K562 (cell line): Measurements from ENCODE around the gene TYW5. TPM values are rescaled to one million over a fixed set of nuclear protein-coding genes. Genes with fewer than 3 reads are reported as not detected.
A peak's percentile ranks its signal among the peaks of the same experiment; 100 is the strongest.

ENCODE experiments used
- ATAC-seq: fragments of 200-7000 bp; cut with Tn5 transposase; 3 replicates; pipeline ENCODE4 v1.9.1; 2020; ENCODE audit warnings: moderate library complexity
- Bru-seq: library from RNA; stranded (reverse); fragments of 400-500 nt; gene quantifications from one replicate; lab custom pipeline; 2021; lab: Mats Ljungman, UMichigan
- BruChase-seq, 2 experiments: library from RNA; stranded (reverse); fragments of 400-500 nt; gene quantifications; one replicate each; lab custom pipeline; 2021; lab: Mats Ljungman, UMichigan
- BruUV-seq: library from RNA; stranded (reverse); fragments of 400-500 nt; replicated peaks from 2 replicates; lab custom pipeline; 2021; lab: Mats Ljungman, UMichigan
- CTCF ChIA-PET: fragments of 300-600 bp; formaldehyde crosslinking; extraction: SDS; loops from one replicate; lab custom pipeline; 2021; ENCODE audit warnings: low intra/inter-chr PET ratio; lab: Yijun Ruan, JAX
- POLR2A ChIA-PET: fragments of 300-600, 350-650 bp; sonication (Branson Sonifier 250); formaldehyde crosslinking; extraction: SDS; loops from one replicate; lab custom pipeline; 2021; ENCODE audit warnings: antibody characterized with exemption, inconsistent platforms; lab: Yijun Ruan, JAX
- DNase-seq, 4 experiments: peaks; one replicate each; pipeline versions ENCODE4 v3.0.0 to v3.0.0-alpha.2; 2011 to 2018; ENCODE audit warnings: low spot score in 3 of 4, mixed read lengths in 3 of 4; ENCODE audit errors: extremely low read depth in 1 of 4
- FAIRE-seq: peaks from 2 replicates; lab custom pipeline; 2011; peaks lifted over from hg19 to GRCh38; lab: Jason Lieb, UNC
- H2AFZ ChIP-seq: 2 replicates; pipeline ENCODE4 v1.6.0; 2011; ENCODE audit warnings: low read depth, low read length, control low read depth, inconsistent platforms
- H3K27ac ChIP-seq: fragments of 200-600 bp; 3 replicates; pipeline ENCODE4 v1.8.0; 2011; ENCODE audit warnings: low read depth, mild to moderate bottlenecking, control low read depth, inconsistent platforms, low read length, moderate library complexity, mixed read lengths; ENCODE audit errors: extremely low read depth
- H3K27me3 ChIP-seq, 2 experiments: fragments of 300-600 bp in 1 of 2; 2 replicates in 1 of 2; 3 replicates in 1 of 2; pipeline versions ENCODE4 v1.6.0 to v1.8.0; 2011; ENCODE audit warnings: inconsistent platforms in 2 of 2, low read length in 2 of 2, mild to moderate bottlenecking in 1 of 2, mixed read lengths in 1 of 2, moderate library complexity in 1 of 2; ENCODE audit not compliant: control insufficient read depth in 2 of 2, insufficient read depth in 2 of 2
- H3K36me3 ChIP-seq: fragments of 300-600 bp; 3 replicates; pipeline ENCODE4 v1.8.0; 2011; ENCODE audit warnings: mild to moderate bottlenecking, low read length, inconsistent platforms; ENCODE audit not compliant: control insufficient read depth, insufficient read depth
- H3K4me1 ChIP-seq, 2 experiments: fragments of 200-600 bp in 1 of 2; replicated peaks in 1 of 2; 2 replicates in 1 of 2; 3 replicates in 1 of 2; pipeline versions ENCODE4 v1.5.1 to v1.8.0; 2011; ENCODE audit warnings: inconsistent platforms in 2 of 2, low read length in 2 of 2, mild to moderate bottlenecking in 1 of 2, mixed read lengths in 1 of 2, moderate library complexity in 1 of 2; ENCODE audit not compliant: control insufficient read depth in 2 of 2, insufficient read depth in 2 of 2
- H3K4me2 ChIP-seq: 2 replicates; pipeline ENCODE4 v1.6.1; 2011; ENCODE audit warnings: low read length, control low read depth, inconsistent platforms, mixed read lengths; ENCODE audit not compliant: insufficient read depth
- H3K4me3 ChIP-seq: fragments of 200-600 bp; sonication (generic), shearing (Covaris generic); 2 replicates; pipeline ENCODE4 v1.5.1; 2016; ENCODE audit warnings: control low read depth, inconsistent platforms
- H3K79me2 ChIP-seq: fragments of 200-600 bp; 3 replicates; pipeline ENCODE4 v1.8.0; 2011; ENCODE audit warnings: low read length, inconsistent platforms; ENCODE audit not compliant: control insufficient read depth, insufficient read depth
- H3K9ac ChIP-seq, 2 experiments: 2 replicates each; pipeline versions ENCODE4 v1.6.0 to v1.6.1; 2011; ENCODE audit warnings: low read depth in 2 of 2, low read length in 2 of 2, control low read depth in 1 of 2, inconsistent platforms in 1 of 2, mild to moderate bottlenecking in 1 of 2, mixed read lengths in 1 of 2; ENCODE audit not compliant: insufficient read depth in 1 of 2
- H3K9me1 ChIP-seq: one replicate; pipeline ENCODE4 v1.6.0; 2011; ENCODE audit warnings: inconsistent platforms, mild to moderate bottlenecking, low read length, moderate library complexity; ENCODE audit not compliant: control insufficient read depth, insufficient read depth
- H3K9me3 ChIP-seq: replicated peaks from 2 replicates; pipeline ENCODE4 v1.5.1; 2011; ENCODE audit warnings: low read depth, low read length, inconsistent platforms; ENCODE audit not compliant: control insufficient read depth, insufficient read depth
- H4K20me1 ChIP-seq: replicated peaks from 2 replicates; pipeline ENCODE4 v1.6.1; 2011; ENCODE audit warnings: low read length, inconsistent platforms, mixed read lengths; ENCODE audit not compliant: control insufficient read depth, insufficient read depth
- CREB5 ChIP-seq: fragments of 250-450 bp; sonication (Bioruptor Pico); IDR thresholded peaks from 2 replicates; pipeline ENCODE4 v1.5.0; 2020; ENCODE audit warnings: mild to moderate bottlenecking
- E2F6 ChIP-seq, 2 experiments: IDR thresholded peaks; 2 replicates each; pipeline ENCODE4 v1.6.1; 2011; ENCODE audit warnings: borderline replicate concordance in 1 of 2, control low read depth in 1 of 2, low read depth in 1 of 2, low read length in 1 of 2, mild to moderate bottlenecking in 1 of 2, mixed read lengths in 1 of 2, moderate library complexity in 1 of 2; ENCODE audit not compliant: insufficient read depth in 1 of 2, insufficient read length in 1 of 2, poor library complexity in 1 of 2, severe bottlenecking in 1 of 2; ENCODE audit errors: extremely low read depth in 1 of 2
- E2F8 ChIP-seq: fragments of 450-650 bp; IDR thresholded peaks from 2 replicates; pipeline ENCODE4 v1.7.1; 2018; ENCODE audit warnings: mild to moderate bottlenecking, low read depth; ENCODE audit not compliant: partially characterized antibody
- NFRKB ChIP-seq: fragments of 450-650 bp; IDR thresholded peaks from 2 replicates; pipeline ENCODE4 v1.6.1; 2016; ENCODE audit warnings: low read depth
- POLR2A ChIP-seq: fragments of 450-650 bp; conservative IDR thresholded peaks from 2 replicates; pipeline ENCODE4 v1.6.1; 2016
- SNRNP70 ChIP-seq: fragments of 200-400 bp; formaldehyde crosslinking; optimal IDR thresholded peaks from 2 replicates; pipeline ENCODE3; 2017; ENCODE audit warnings: low read depth, low read length
- ZBTB43 ChIP-seq: sonication (generic); formaldehyde crosslinking; IDR thresholded peaks from 2 replicates; pipeline ENCODE4 v1.8.0; 2023; ENCODE audit warnings: mild to moderate bottlenecking, missing genetic modification reagents
- WGBS: fragments of 100-300 bp; shearing (Covaris generic); methylation state at CpG from one replicate; pipeline ENCODE4 v1.1.6; 2016; ENCODE audit warnings: low coverage, mixed read lengths; ENCODE audit not compliant: insufficient coverage; ENCODE audit errors: missing lambda C conversion rate; 5-methylcytosine and 5-hydroxymethylcytosine counted together
- in situ Hi-C: fragments of 300-500 bp; cut with MboI; formaldehyde crosslinking; loops from 4 replicates; pipeline ENCODE4 v1.15.0; 2018; ENCODE audit warnings: inconsistent platforms, mixed read lengths
- intact Hi-C: fragments of 100-400 bp; cut with micrococcal nuclease; formaldehyde crosslinking; loops from 2 replicates; pipeline ENCODE4 v1.14.2; 2022
- long read RNA-seq, 3 experiments: library from polyadenylated mRNA in 2 of 3; library from RNA in 1 of 3; unstranded in 2 of 3; stranded (forward) in 1 of 3; transcript quantifications; one replicate each; pipeline ENCODE4 v2.0.0, GENCODE V29; 2019 to 2022
- polyA minus RNA-seq, 3 experiments: library from RNA; depleted of rRNA, polyadenylated mRNA; stranded (reverse); fragments of >200 nt; gene quantifications; 2 replicates each; pipeline ENCODE4 v1.2.3, GENCODE V29; 2011
- polyA plus RNA-seq, 8 experiments: library from polyadenylated mRNA; depleted of rRNA in 4 of 8; stranded (reverse) in 5 of 8; unstranded in 3 of 8; fragments of >200 nt; fragmentation: Nextera tagmentation in 2 of 8; fragmentation: Illumina TruSeq in 1 of 8; extraction: Ambion mirVana in 2 of 8; extraction: Trizol in 1 of 8; gene quantifications; 2 replicates each; pipeline versions ENCODE4 v1.2.1 to v1.2.3, GENCODE V29; 2011 to 2014; ENCODE audit warnings: inconsistent platforms in 1 of 8, missing spikeins in 1 of 8
- total RNA-seq, 7 experiments: library from RNA; depleted of rRNA in 6 of 7; stranded (reverse); fragments of >200 nt in 6 of 7; fragmentation: Illumina TruSeq in 2 of 7; extraction: Trizol in 2 of 7; gene quantifications; 2 replicates each; pipeline versions ENCODE4 v1.2.1 to v1.2.3, GENCODE V29; 2011 to 2021; ENCODE audit warnings: low replicate concordance in 1 of 7

The TYW5 gene
- total RNA-seq (2011; cell fraction: chromatin; rRNA removed; ENCODE audit: low replicate concordance), result 7.7 and 28.3 TPM in 2 replicates
- 3.0 and 5.4 TPM in 2 replicates for total RNA-seq (2011; cell fraction: nucleolus; rRNA removed)
- 13.4 and 24.3 TPM in 2 replicates for total RNA-seq (2011; cell fraction: nucleoplasm; rRNA removed)
- total RNA-seq (2014; rRNA removed) (4.7 TPM in 2 replicates), total RNA-seq (2014; rRNA removed; fragmentation: Illumina TruSeq; extraction: Trizol) (7.1 TPM in 2 replicates), total RNA-seq (2015; rRNA removed; fragmentation: Illumina TruSeq; extraction: Trizol) (7.2 and 7.7 TPM in 2 replicates), total RNA-seq (2021) (3.5 and 3.6 TPM in 2 replicates), polyA plus RNA-seq (2011; rRNA removed) (4.6 and 5.6 TPM in 2 replicates), polyA plus RNA-seq (2014; fragmentation: Illumina TruSeq; extraction: Trizol) (3.7 and 4.3 TPM in 2 replicates), polyA plus RNA-seq (2014; fragmentation: Nextera tagmentation; extraction: Ambion mirVana) (1 to 10 TPM; 4.1 to 4.3 TPM), polyA plus RNA-seq (2014; rRNA removed) (4.3 and 4.6 TPM in 2 replicates), polyA minus RNA-seq (2011; rRNA and poly(A)+ RNA removed) (7.0 and 8.8 TPM in 2 replicates), Bru-seq, nascent RNA (percentile 80 among the genes with signal in this experiment), BruChase-seq, experiment 1, labeled RNA remaining after a 2-hour chase (percentile 81 among the genes with signal in this experiment), BruChase-seq, experiment 2, labeled RNA remaining after a 6-hour chase (percentile 79 among the genes with signal in this experiment)
- polyA plus RNA-seq (2011; cell fraction: cytosol; rRNA removed), result 1.00 and 1.9 TPM in 2 replicates
- 6.5 and 6.8 TPM in 2 replicates for polyA plus RNA-seq (2011; cell fraction: nucleus; rRNA removed)
- polyA plus RNA-seq (2012), result 2.6 and 3.2 TPM in 2 replicates
- polyA minus RNA-seq (2011; cell fraction: cytosol; rRNA and poly(A)+ RNA removed), result 1.6 and 2.2 TPM in 2 replicates
- 7.1 and 10.7 TPM in 2 replicates for polyA minus RNA-seq (2011; cell fraction: nucleus; rRNA and poly(A)+ RNA removed)
- long read RNA-seq, experiment 1, full-length matches to known transcripts, result 8 of 18 reads
- long read RNA-seq, experiment 1, partial matches to known transcripts, result 1 of 18 reads
- long read RNA-seq, experiment 1, other reads (novel, unspliced or antisense), result 9 of 18 reads
- long read RNA-seq, experiment 2, full-length matches to known transcripts, result 1 of 7 reads
- long read RNA-seq, experiment 2, partial matches to known transcripts, result 3 of 7 reads
- long read RNA-seq, experiment 2, other reads (novel, unspliced or antisense), result 3 of 7 reads
- long read RNA-seq, experiment 3, full-length matches to known transcripts, result 3 of 4 reads
- long read RNA-seq, experiment 3, partial matches to known transcripts, result 0 of 4 reads
- long read RNA-seq, experiment 3, other reads (novel, unspliced or antisense), result 1 of 4 reads

GRCh38 chr2:199955339-199956061 is at the start of gene TYW5, which contains the start of gene MAIP1:
Gene TYW5, minus strand, starts transcription at chr2:199955491. Its CDS starts 21 bp downstream, at chr2:199955470.
Gene MAIP1, plus strand, starts transcription at chr2:199955582. Its CDS starts 217 bp downstream, at chr2:199955799.
- Histone ChIP-seq H3K9me1 (no peaks in the 10 kb centered on the region), H3K27me3 (no peaks in the 10 kb centered on the region), H4K20me1 (no peaks in the 10 kb centered on the region), H3K4me2 (peak within 1 kb of the TSS; percentile 76), H3K4me1 (peaks cover 2 to 15% of the 10 kb centered on the region in 2 experiments; a peak in 3 of 5 replicates), H3K36me3 (peaks cover 45% of the 10 kb centered on the region; the same call in 2 of the 3 replicates), H3K79me2 (peaks cover 86% of the 10 kb centered on the region), H3K9ac (peak within 1 kb of the TSS; percentile 86 to 99), H3K27ac (peak within 1 kb of the TSS; percentile 92), H3K9me3 (no peaks in the 10 kb centered on the region), H3K4me3 (peak within 1 kb of the TSS; percentile 68), H2AFZ (peak within 1 kb of the TSS; percentile 91)
- WGBS, result 1% methylated on average over 44 of the region's 64 CpGs
- no TSS peak for BruUV-seq
- FAIRE-seq, result peak; percentile 57
- intact Hi-C loops, result no loop called here
- in situ Hi-C loops, result loop anchor here (25.0 kb wide), 1 partner anchor 1257 kb away; no protein-coding TSS in a partner anchor
- CTCF ChIA-PET, result no interaction called here
- DNase-seq, result peak; percentile 58 to 80 (median 72)
- peak; percentile 90 for ATAC-seq
- POLR2A ChIA-PET, result interaction anchor here (0.7 to 1.0 kb wide), 3 partner anchors 10 to 148 kb away, joined by 3 to 4 read pairs (median 3); no protein-coding TSS in a partner anchor
- TF ChIP-seq POLR2A, result peak; percentile 83
- no peak for TF ChIP-seq CREB5 (CRISPR knock-in tag)
- no peak for TF ChIP-seq SNRNP70
- TF ChIP-seq E2F6 (IDR thresholded peaks at IDR 0.05; ENCODE audit: borderline replicate concordance in 1 of 2, extremely low read depth in 1 of 2, insufficient read depth in 1 of 2, insufficient read length in 1 of 2, low read depth in 1 of 2, low read length in 1 of 2, poor library complexity in 1 of 2, severe bottlenecking in 1 of 2), result no peak
- TF ChIP-seq NFRKB, result peak; percentile 99
- 0 out of 2 replicates have a peak, but pooled peaks have one; percentile 47 for TF ChIP-seq ZBTB43
- TF ChIP-seq E2F8, result peak; percentile 81
